IPS-18c (cell line): ENCODE results near the gene FOLR3.
"Not testable (repeated sequence)": the region's sequence is repeated elsewhere in the genome, so short reads cannot be mapped to it uniquely, and the experiment has no call there.

Source experiments
- H3K4me3 ChIP-seq: 2 replicates; pipeline ENCODE4 v1.7.0; 2013; ENCODE audit warnings: low read depth, mild to moderate bottlenecking, low read length, moderate library complexity; ENCODE audit not compliant: insufficient read depth
- H3K9me3 ChIP-seq: one replicate; pipeline ENCODE4 v1.6.1; 2013; ENCODE audit warnings: mild to moderate bottlenecking, low read length, moderate library complexity; ENCODE audit not compliant: control insufficient read depth, insufficient read depth

FOLR3 gene

GRCh38 chr11:72135473-72135872, at the start of gene FOLR3:
FOLR3 (plus strand) TSS chr11:72135725; CDS start chr11:72135953, 228 bp downstream.
- not testable (repeated sequence) for H3K9me3 ChIP-seq, H3K4me3 ChIP-seq

GRCh38 chr11:72088076-72088808, 47.3 kb upstream of the FOLR3 start:
- H3K4me3 ChIP-seq: no peak overlapping the region

DNA sequence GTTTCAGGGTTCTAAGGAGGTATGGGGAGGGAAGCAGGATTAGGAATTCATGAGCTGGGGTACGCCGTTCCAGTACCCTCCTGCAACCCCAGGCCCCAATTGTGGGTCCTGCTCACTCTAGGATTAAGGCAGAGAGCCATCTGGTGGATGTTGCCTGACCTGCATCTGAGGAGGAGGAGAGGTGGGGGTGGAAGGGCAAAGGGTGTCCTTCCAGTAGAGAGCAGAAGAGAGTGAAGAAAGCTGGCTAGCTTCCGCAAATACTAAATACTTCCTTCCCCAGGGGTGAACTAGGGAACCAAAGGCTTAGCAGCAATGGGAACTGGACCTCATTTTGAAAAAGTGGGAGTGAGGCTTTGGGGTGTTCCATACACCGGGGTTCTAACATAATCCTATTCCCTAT, 44.2 kb upstream of the FOLR3 start:
- H3K4me3 ChIP-seq: no peak overlapping the region
- H3K9me3 ChIP-seq: no peaks in the 10 kb centered on the region

More at GRCh38 chr11:72088076-72088808, 47.3 kb upstream of the FOLR3 start:
- no peaks in the 10 kb centered on the region for H3K9me3 ChIP-seq

DNA sequence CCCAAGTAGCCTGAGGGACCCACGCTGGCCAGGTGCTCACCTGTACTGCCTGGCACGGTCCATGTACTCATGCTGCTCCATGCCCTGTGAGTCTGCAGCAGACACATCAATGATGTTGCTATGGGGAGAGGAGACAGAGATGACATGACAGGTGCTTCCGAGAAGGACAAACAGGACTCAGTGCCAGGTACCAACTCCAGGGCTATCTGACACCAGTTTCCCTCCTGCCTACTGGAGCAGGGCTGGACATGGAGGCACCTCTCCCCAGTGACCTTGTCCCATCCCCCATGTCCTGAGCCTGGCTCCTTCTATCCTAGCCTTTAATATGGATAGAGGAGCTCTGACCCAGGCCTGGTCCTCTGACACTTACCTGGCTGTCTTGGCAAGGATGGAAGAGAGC, 36.8 kb upstream of the FOLR3 start:
- Histone ChIP-seq H3K4me3 (no peak overlapping the region), H3K9me3 (no peaks in the 10 kb centered on the region)

DNA sequence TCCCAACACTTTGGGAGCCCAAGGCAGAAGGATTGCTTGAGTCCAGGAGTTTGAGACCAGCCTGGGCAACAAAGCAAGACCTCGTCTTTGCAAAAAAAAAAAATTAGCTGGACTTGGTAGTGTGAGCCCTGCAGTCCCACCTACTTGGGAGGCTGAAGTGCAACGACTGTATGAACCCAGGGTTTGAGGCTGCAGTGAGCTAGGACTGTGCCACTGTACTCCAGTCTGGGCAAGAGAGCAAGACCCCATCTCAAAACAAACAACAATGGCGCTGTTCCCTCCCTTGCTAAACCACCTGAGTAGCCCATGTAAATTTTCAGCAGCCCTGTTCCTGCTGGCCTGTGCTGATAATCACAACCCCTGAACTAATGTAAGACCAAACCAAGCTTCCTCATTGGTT, 35.5 kb upstream of the FOLR3 start:
- H3K9me3 ChIP-seq: no peaks in the 10 kb centered on the region
- no peak overlapping the region for H3K4me3 ChIP-seq

GRCh38 chr11:72100462-72100861, 35.1 kb upstream of the FOLR3 start:
- Histone ChIP-seq H3K9me3 (no peaks in the 10 kb centered on the region), H3K4me3 (no peak overlapping the region)

- Histone ChIP-seq H3K4me3 (peak overlapping the region; percentile 94), H3K9me3 (no peaks in the 10 kb centered on the region)
Observed at GRCh38 chr11:72102162-72102561, 33.4 kb upstream of the FOLR3 start.

DNA sequence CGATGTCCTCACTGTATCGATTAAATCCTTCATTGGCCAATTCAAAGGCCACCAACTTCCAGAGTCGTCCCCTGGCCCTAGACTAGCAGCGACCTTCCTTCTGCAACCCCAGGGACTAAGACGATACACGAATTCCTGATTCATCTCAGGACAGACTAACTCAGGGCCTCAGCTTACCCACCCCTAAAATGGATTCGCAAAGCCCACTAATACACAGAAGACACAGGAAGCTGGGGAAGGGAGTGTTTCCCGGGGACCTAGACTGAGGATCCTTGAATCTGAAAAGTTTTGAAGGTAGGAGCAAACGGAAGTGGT, 32.9 kb upstream of the FOLR3 start:
- Histone ChIP-seq H3K9me3 (no peaks in the 10 kb centered on the region), H3K4me3 (peak overlapping the region; percentile 94)

DNA sequence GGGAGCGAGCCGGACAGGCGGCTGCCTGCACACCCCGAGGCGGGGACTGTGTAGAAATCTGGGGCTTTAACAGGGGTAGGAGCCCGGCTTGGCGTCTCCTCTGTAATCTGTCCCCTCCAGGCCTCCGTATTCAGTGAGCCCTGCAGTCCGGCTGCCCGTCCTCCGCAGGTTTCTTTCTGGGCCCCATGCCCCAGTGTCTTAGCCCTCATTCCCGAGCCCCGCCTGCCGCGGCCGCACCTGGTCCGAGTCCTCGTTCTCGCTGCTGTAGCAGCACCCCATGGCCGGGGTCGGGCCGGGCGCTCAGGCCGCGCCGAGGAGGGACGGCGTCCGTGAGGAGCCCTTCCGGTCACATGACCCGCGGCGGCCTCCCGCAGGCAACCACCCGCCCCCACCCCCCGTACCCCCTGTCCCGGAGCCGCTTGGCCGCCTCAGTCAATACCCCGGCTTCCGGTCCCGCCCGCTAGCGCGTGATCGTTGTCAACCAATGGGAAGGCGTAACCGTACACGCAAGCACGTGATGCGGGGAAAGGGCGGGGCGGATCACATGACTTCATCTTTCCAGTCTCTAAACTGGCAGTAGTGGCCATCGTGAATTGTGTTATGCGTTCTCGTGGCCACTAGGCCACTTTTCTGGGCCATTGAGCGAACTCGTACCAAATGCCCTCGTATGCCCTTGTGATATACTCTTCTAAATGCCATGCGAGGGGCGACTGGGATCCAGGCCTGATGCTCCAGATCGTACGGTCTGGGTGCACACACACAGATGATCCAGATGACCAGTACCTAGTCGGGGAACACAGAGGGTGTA, 32.4 kb upstream of the FOLR3 start, which contains the start of gene LAMTOR1:
TSS of gene LAMTOR1 (minus strand) at position 352 of the 808 bp plus-strand sequence. CDS start at position 279, 73 bp downstream.
- no peaks in the 10 kb centered on the region for H3K9me3 ChIP-seq
- peak within 1 kb of the TSS; percentile 94 for H3K4me3 ChIP-seq

GRCh38 chr11:72103754-72104167, 31.8 kb upstream of the FOLR3 start:
- Histone ChIP-seq H3K4me3 (peak overlapping the region; percentile 29; the same call in 1 of the 2 replicates), H3K9me3 (no peaks in the 10 kb centered on the region)

- no peak within 1 kb of the TSS for H3K4me3 ChIP-seq
- H3K9me3 ChIP-seq: no peaks in the 10 kb centered on the region
Observed at GRCh38 chr11:72105888-72106287, 29.6 kb upstream of the FOLR3 start, which contains the start of gene TOMT. TOMT (plus strand) TSS chr11:72105924; CDS start chr11:72105952, 28 bp downstream.

DNA sequence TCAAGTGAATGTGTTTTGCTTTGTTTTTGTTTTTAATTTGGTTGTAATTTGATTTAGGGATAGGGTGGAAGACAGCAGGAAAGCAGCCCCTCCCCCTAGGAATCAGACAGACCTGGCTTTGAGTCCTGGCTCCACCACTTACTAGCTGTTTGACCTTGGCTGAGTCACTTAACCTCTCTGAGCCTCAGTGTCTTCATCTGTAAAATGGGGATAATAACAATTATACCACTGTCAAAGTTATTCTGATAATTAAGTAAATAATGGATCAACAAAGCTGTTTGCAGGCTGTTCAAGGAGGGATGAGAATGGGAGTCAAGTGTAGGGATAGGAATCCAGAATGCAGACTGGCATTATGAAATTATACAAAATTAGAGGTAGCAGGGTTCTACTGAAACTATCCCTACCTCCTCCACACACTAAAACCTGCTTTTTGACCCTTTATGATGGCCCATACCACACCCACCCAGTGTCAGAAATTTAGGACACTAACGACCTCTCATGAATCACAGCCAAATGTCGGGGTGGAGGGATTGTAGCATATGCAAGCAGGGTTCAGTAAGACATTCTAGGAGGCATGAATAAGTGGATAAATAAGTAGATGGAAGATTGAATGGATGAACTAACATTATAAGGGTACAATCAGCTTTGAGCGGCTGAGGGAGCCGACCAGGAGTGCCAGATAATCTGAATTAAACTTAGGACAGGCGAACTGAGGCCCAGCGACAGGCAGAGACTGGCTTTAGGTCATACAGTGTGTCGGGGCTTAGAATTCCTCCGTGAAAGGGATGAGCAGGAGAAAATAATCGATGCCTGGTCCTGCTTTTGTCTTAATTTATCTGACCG, 24.0 kb upstream of the FOLR3 start:
- Histone ChIP-seq H3K9me3 (no peaks in the 10 kb centered on the region), H3K4me3 (peak overlapping the region; percentile 86)

- Histone ChIP-seq H3K9me3 (no peaks in the 10 kb centered on the region), H3K4me3 (peak within 1 kb of the TSS; percentile 86)
Observed at GRCh38 chr11:72112143-72112977, 23.2 kb upstream of the FOLR3 start, which contains the start of gene ANAPC15. ANAPC15 (minus strand) TSS chr11:72112695; CDS start chr11:72111276, 1,419 bp downstream.

GRCh38 chr11:72112978-72113808, 22.3 kb upstream of the FOLR3 start:
- Histone ChIP-seq H3K9me3 (no peaks in the 10 kb centered on the region), H3K4me3 (peak overlapping the region; percentile 86)

DNA sequence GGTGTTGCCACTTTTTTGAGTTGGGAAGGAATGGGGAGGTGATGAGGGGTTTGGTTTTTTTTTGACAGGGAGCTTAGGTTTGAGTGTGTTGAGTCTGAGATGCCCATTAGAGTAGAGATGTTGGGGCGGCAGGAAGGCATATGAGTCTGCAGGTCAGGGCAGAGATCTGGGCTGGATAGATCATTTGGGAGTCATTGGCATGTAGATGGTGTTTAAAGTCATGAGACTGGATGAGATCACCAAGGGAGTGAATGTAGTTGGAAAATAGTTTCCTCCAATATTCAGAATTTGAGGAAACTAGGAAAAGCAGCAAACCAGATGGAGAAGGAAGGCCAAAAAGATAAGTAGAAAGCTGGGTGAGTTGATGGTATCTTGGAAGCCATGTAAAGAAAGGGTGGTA, 21.0 kb upstream of the FOLR3 start:
- no peak overlapping the region for H3K4me3 ChIP-seq
- H3K9me3 ChIP-seq: no peaks in the 10 kb centered on the region
